DMS114 treated with DMSO at 0.1 percent for 48 hours (cell line): ENCODE measurements around the gene CDON.
"Not testable (repeated sequence)": the region's sequence is repeated elsewhere in the genome, so short reads cannot be mapped to it uniquely, and the experiment has no call there.

ENCODE experiments used
- DNase-seq: peaks from one replicate; lab custom pipeline; 2025; ENCODE audit not compliant: unreplicated experiment; lab: John Stamatoyannopoulos, UW

CDON gene

GRCh38 chr11:125995313-125995712 lies 67.4 kb downstream of the CDON start:
- no peak for DNase-seq

GRCh38 chr11:125994509-125994908 lies 68.2 kb downstream of the CDON start:
- DNase-seq: no peak

GRCh38 chr11:125992893-125993292 lies 69.8 kb downstream of the CDON start:
- no peak for DNase-seq

- DNase-seq: no peak
These were observed 72.4 kb downstream of the CDON start for GRCh38 chr11:125990244-125990643.

- DNase-seq: no peak
These were observed 75.5 kb downstream of the CDON start for GRCh38 chr11:125987066-125987641.

GRCh38 chr11:125985956-125986355 lies 76.7 kb downstream of the CDON start:
- not testable (repeated sequence) for DNase-seq

GRCh38 chr11:125982348-125982730 lies 80.3 kb downstream of the CDON start:
- no peak for DNase-seq

- DNase-seq: no peak
These were observed 82.2 kb downstream of the CDON start for GRCh38 chr11:125980436-125980835.

GRCh38 chr11:125979511-125979910 lies 83.2 kb downstream of the CDON start:
- no peak for DNase-seq

GRCh38 chr11:125978778-125979407 lies 83.8 kb downstream of the CDON start:
- DNase-seq: no peak

- DNase-seq: no peak
These were observed 84.4 kb downstream of the CDON start for GRCh38 chr11:125978181-125978716.

GRCh38 chr11:125977333-125977732 lies 85.3 kb downstream of the CDON start:
- no peak for DNase-seq

GRCh38 chr11:125976156-125976555 lies 86.5 kb downstream of the CDON start:
- no peak for DNase-seq

GRCh38 chr11:125975634-125976033 lies 87.0 kb downstream of the CDON start:
- DNase-seq: no peak

- no peak for DNase-seq
These were observed 88.4 kb downstream of the CDON start for GRCh38 chr11:125974284-125974683.

GRCh38 chr11:125971618-125972017 lies 91.0 kb downstream of the CDON start:
- no peak for DNase-seq

GRCh38 chr11:125968354-125968753 lies 94.3 kb downstream of the CDON start:
- DNase-seq: no peak

- no peak for DNase-seq
These were observed 95.2 kb downstream of the CDON start for GRCh38 chr11:125967515-125967914.

GRCh38 chr11:125960771-125961170 lies 101.9 kb downstream of the CDON start:
- no peak for DNase-seq

- DNase-seq: no peak
These were observed 102.7 kb downstream of the CDON start for GRCh38 chr11:125959931-125960330.

- no peak for DNase-seq
These were observed 103.2 kb downstream of the CDON start for GRCh38 chr11:125959511-125959910.

GRCh38 chr11:125958872-125959400 lies 103.7 kb downstream of the CDON start:
- DNase-seq: no peak
